K562 (cell line): ENCODE results near the gene IGIP. TPM values are rescaled to one million over a fixed set of nuclear protein-coding genes. Genes with fewer than 3 reads are reported as not detected.
A peak's percentile ranks its signal among the peaks of the same experiment; 100 is the strongest.

ENCODE experiments used
- ATAC-seq: fragments of 200-7000 bp; cut with Tn5 transposase; 3 replicates; pipeline ENCODE4 v1.9.1; 2020; ENCODE audit warnings: moderate library complexity
- BruUV-seq: library from RNA; stranded (reverse); fragments of 400-500 nt; replicated peaks from 2 replicates; lab custom pipeline; 2021; lab: Mats Ljungman, UMichigan
- CTCF ChIA-PET: fragments of 300-600 bp; formaldehyde crosslinking; extraction: SDS; loops from one replicate; lab custom pipeline; 2021; ENCODE audit warnings: low intra/inter-chr PET ratio; lab: Yijun Ruan, JAX
- POLR2A ChIA-PET: fragments of 300-600, 350-650 bp; sonication (Branson Sonifier 250); formaldehyde crosslinking; extraction: SDS; loops from one replicate; lab custom pipeline; 2021; ENCODE audit warnings: antibody characterized with exemption, inconsistent platforms; lab: Yijun Ruan, JAX
- DNase-seq, 4 experiments: peaks; one replicate each; pipeline versions ENCODE4 v3.0.0 to v3.0.0-alpha.2; 2011 to 2018; ENCODE audit warnings: low spot score in 3 of 4, mixed read lengths in 3 of 4; ENCODE audit errors: extremely low read depth in 1 of 4
- FAIRE-seq: peaks from 2 replicates; lab custom pipeline; 2011; peaks lifted over from hg19 to GRCh38; lab: Jason Lieb, UNC
- H2AFZ ChIP-seq: 2 replicates; pipeline ENCODE4 v1.6.0; 2011; ENCODE audit warnings: low read depth, low read length, control low read depth, inconsistent platforms
- H3K27ac ChIP-seq: fragments of 200-600 bp; 3 replicates; pipeline ENCODE4 v1.8.0; 2011; ENCODE audit warnings: low read depth, mild to moderate bottlenecking, control low read depth, inconsistent platforms, low read length, moderate library complexity, mixed read lengths; ENCODE audit errors: extremely low read depth
- H3K27me3 ChIP-seq, 2 experiments: fragments of 300-600 bp in 1 of 2; 2 replicates in 1 of 2; 3 replicates in 1 of 2; pipeline versions ENCODE4 v1.6.0 to v1.8.0; 2011; ENCODE audit warnings: inconsistent platforms in 2 of 2, low read length in 2 of 2, mild to moderate bottlenecking in 1 of 2, mixed read lengths in 1 of 2, moderate library complexity in 1 of 2; ENCODE audit not compliant: control insufficient read depth in 2 of 2, insufficient read depth in 2 of 2
- H3K36me3 ChIP-seq: fragments of 300-600 bp; 3 replicates; pipeline ENCODE4 v1.8.0; 2011; ENCODE audit warnings: mild to moderate bottlenecking, low read length, inconsistent platforms; ENCODE audit not compliant: control insufficient read depth, insufficient read depth
- H3K4me1 ChIP-seq, 2 experiments: fragments of 200-600 bp in 1 of 2; replicated peaks in 1 of 2; 2 replicates in 1 of 2; 3 replicates in 1 of 2; pipeline versions ENCODE4 v1.5.1 to v1.8.0; 2011; ENCODE audit warnings: inconsistent platforms in 2 of 2, low read length in 2 of 2, mild to moderate bottlenecking in 1 of 2, mixed read lengths in 1 of 2, moderate library complexity in 1 of 2; ENCODE audit not compliant: control insufficient read depth in 2 of 2, insufficient read depth in 2 of 2
- H3K4me2 ChIP-seq: 2 replicates; pipeline ENCODE4 v1.6.1; 2011; ENCODE audit warnings: low read length, control low read depth, inconsistent platforms, mixed read lengths; ENCODE audit not compliant: insufficient read depth
- H3K4me3 ChIP-seq: fragments of 200-600 bp; sonication (generic), shearing (Covaris generic); 2 replicates; pipeline ENCODE4 v1.5.1; 2016; ENCODE audit warnings: control low read depth, inconsistent platforms
- H3K79me2 ChIP-seq: fragments of 200-600 bp; 3 replicates; pipeline ENCODE4 v1.8.0; 2011; ENCODE audit warnings: low read length, inconsistent platforms; ENCODE audit not compliant: control insufficient read depth, insufficient read depth
- H3K9ac ChIP-seq, 2 experiments: 2 replicates each; pipeline versions ENCODE4 v1.6.0 to v1.6.1; 2011; ENCODE audit warnings: low read depth in 2 of 2, low read length in 2 of 2, control low read depth in 1 of 2, inconsistent platforms in 1 of 2, mild to moderate bottlenecking in 1 of 2, mixed read lengths in 1 of 2; ENCODE audit not compliant: insufficient read depth in 1 of 2
- H3K9me1 ChIP-seq: one replicate; pipeline ENCODE4 v1.6.0; 2011; ENCODE audit warnings: inconsistent platforms, mild to moderate bottlenecking, low read length, moderate library complexity; ENCODE audit not compliant: control insufficient read depth, insufficient read depth
- H3K9me3 ChIP-seq: replicated peaks from 2 replicates; pipeline ENCODE4 v1.5.1; 2011; ENCODE audit warnings: low read depth, low read length, inconsistent platforms; ENCODE audit not compliant: control insufficient read depth, insufficient read depth
- H4K20me1 ChIP-seq: replicated peaks from 2 replicates; pipeline ENCODE4 v1.6.1; 2011; ENCODE audit warnings: low read length, inconsistent platforms, mixed read lengths; ENCODE audit not compliant: control insufficient read depth, insufficient read depth
- BCLAF1 ChIP-seq, 2 experiments: fragments of 450-650 bp in 1 of 2; IDR thresholded peaks; 2 replicates each; pipeline ENCODE4 v1.6.1; 2011 to 2017; ENCODE audit warnings: low read depth in 2 of 2, antibody characterized with exemption in 1 of 2, borderline replicate concordance in 1 of 2, low read length in 1 of 2, mild to moderate bottlenecking in 1 of 2, mixed read lengths in 1 of 2; ENCODE audit not compliant: control insufficient read depth in 1 of 2
- EHMT2 ChIP-seq: fragments of 450-650 bp; IDR thresholded peaks from 2 replicates; pipeline ENCODE4 v1.6.1; 2018; ENCODE audit warnings: antibody characterized with exemption
- MCM7 ChIP-seq, 2 experiments: fragments of 450-650 bp; IDR thresholded peaks; 2 replicates each; pipeline ENCODE4 v1.6.1; 2016 to 2018
- MNT ChIP-seq, 2 experiments: fragments of 450-650 bp; conservative IDR thresholded peaks; 2 replicates each; pipeline ENCODE4 v1.6.1; 2017; ENCODE audit warnings: mild to moderate bottlenecking in 2 of 2, moderate library complexity in 2 of 2
- PKNOX1 ChIP-seq: fragments of 450-650 bp; IDR thresholded peaks from 2 replicates; pipeline ENCODE4 v1.6.1; 2016
- ZNF407 ChIP-seq: fragments of 450-650 bp; IDR thresholded peaks from 2 replicates; pipeline ENCODE4 v1.6.1; 2016; ENCODE audit warnings: low read depth
- WGBS: fragments of 100-300 bp; shearing (Covaris generic); methylation state at CpG from one replicate; pipeline ENCODE4 v1.1.6; 2016; ENCODE audit warnings: low coverage, mixed read lengths; ENCODE audit not compliant: insufficient coverage; ENCODE audit errors: missing lambda C conversion rate; 5-methylcytosine and 5-hydroxymethylcytosine counted together
- in situ Hi-C: fragments of 300-500 bp; cut with MboI; formaldehyde crosslinking; loops from 4 replicates; pipeline ENCODE4 v1.15.0; 2018; ENCODE audit warnings: inconsistent platforms, mixed read lengths
- intact Hi-C: fragments of 100-400 bp; cut with micrococcal nuclease; formaldehyde crosslinking; loops from 2 replicates; pipeline ENCODE4 v1.14.2; 2022
- polyA plus RNA-seq, 8 experiments: library from polyadenylated mRNA; depleted of rRNA in 4 of 8; stranded (reverse) in 5 of 8; unstranded in 3 of 8; fragments of >200 nt; fragmentation: Nextera tagmentation in 2 of 8; fragmentation: Illumina TruSeq in 1 of 8; extraction: Ambion mirVana in 2 of 8; extraction: Trizol in 1 of 8; gene quantifications; 2 replicates each; pipeline versions ENCODE4 v1.2.1 to v1.2.3, GENCODE V29; 2011 to 2014; ENCODE audit warnings: inconsistent platforms in 1 of 8, missing spikeins in 1 of 8
- total RNA-seq, 7 experiments: library from RNA; depleted of rRNA in 6 of 7; stranded (reverse); fragments of >200 nt in 6 of 7; fragmentation: Illumina TruSeq in 2 of 7; extraction: Trizol in 2 of 7; gene quantifications; 2 replicates each; pipeline versions ENCODE4 v1.2.1 to v1.2.3, GENCODE V29; 2011 to 2021; ENCODE audit warnings: low replicate concordance in 1 of 7

Gene IGIP
- total and polyA plus RNA-seq, 9 of the 15 experiments (the other 6 are each of a cell fraction or from before 2014, with no cell fraction given) = 0.52 to 1.6 (median 1.2) TPM

- peaks cover 3 to 5% of the 10 kb centered on the region in 2 experiments; a peak in 2 of 5 replicates for H3K27me3 ChIP-seq
- FAIRE-seq = peak; percentile 54
- DNase-seq = no peak
- H3K9me1 ChIP-seq = no peaks in the 10 kb centered on the region
- ChIA-PET CTCF (interaction anchor here (1.7 kb wide), 1 partner anchor 61 kb away, joined by 5 read pairs; no protein-coding TSS in a partner anchor), POLR2A (interaction anchor here (0.8 to 1.7 kb wide), 3 partner anchors 12 to 58 kb away, joined by 3 to 7 read pairs (median 4); no protein-coding TSS in a partner anchor)
- H3K27ac ChIP-seq = no peak overlapping the region
- no peak overlapping the region for H3K4me3 ChIP-seq
- no peaks in the 10 kb centered on the region; a peak in 1 of 5 replicates for H3K4me1 ChIP-seq
- H2AFZ ChIP-seq = no peak overlapping the region
- H3K4me2 ChIP-seq = no peak overlapping the region
- H3K9me3 ChIP-seq = no peaks in the 10 kb centered on the region; the same call in 1 of the 2 replicates
- no peaks in the 10 kb centered on the region for H4K20me1 ChIP-seq
- intact Hi-C loops (no loop called here), in situ Hi-C loops (no loop called here)
- no peaks in the 10 kb centered on the region for H3K79me2 ChIP-seq
- no peaks in the 10 kb centered on the region for H3K36me3 ChIP-seq
- BruUV-seq = no TSS peak
- no peak overlapping the region for H3K9ac ChIP-seq
- WGBS = 29% methylated on average over 2 of the region's 2 CpGs
- ATAC-seq = no peak
- TF ChIP-seq MNT (conservative IDR thresholded peaks at IDR 0.05) (no peak), EHMT2 (no peak), MCM7 (IDR thresholded peaks at IDR 0.05) (no peak), BCLAF1 (IDR thresholded peaks at IDR 0.05; ENCODE audit: borderline replicate concordance in 1 of 2, control insufficient read depth in 1 of 2, low read depth in 2 of 2, low read length in 1 of 2) (no peak), ZNF407 (no peak), PKNOX1 (no peak)
Observed at GRCh38 chr5:140134277-140134935, 8.7 kb downstream of the IGIP start.
